H1 (cell line): ENCODE measurements around the gene NCOA1. TPM values are rescaled to one million over a fixed set of nuclear protein-coding genes. Genes with fewer than 3 reads are reported as not detected.

Experiments used
- CTCF ChIA-PET: fragments of 300-600 bp; sonication (Branson Sonifier 250); formaldehyde crosslinking; loops from one replicate; lab custom pipeline; 2021; ENCODE audit not compliant: partially characterized antibody; lab: Charles Lee
- POLR2A ChIA-PET: fragments of 300-600 bp; sonication (Branson Sonifier 250); formaldehyde crosslinking; loops from one replicate; lab custom pipeline; 2021; ENCODE audit warnings: inconsistent platforms; ENCODE audit not compliant: partially characterized antibody; lab: Charles Lee
- DNase-seq, 2 experiments: peaks; one replicate each; pipeline versions ENCODE4 v3.0.0 to v3.0.0-alpha.2; 2010 to 2022; ENCODE audit warnings: low spot score in 2 of 2, low read depth in 1 of 2, mixed read lengths in 1 of 2
- FAIRE-seq: peaks from 2 replicates; lab custom pipeline; 2011; peaks lifted over from hg19 to GRCh38; lab: Jason Lieb, UNC
- H2AFZ ChIP-seq: 2 replicates; pipeline ENCODE4 v1.8.1; 2012; ENCODE audit warnings: low read length, inconsistent platforms
- H2AK5ac ChIP-seq: 2 replicates; pipeline ENCODE4 v1.6.1; 2013; ENCODE audit warnings: low read depth, low read length
- H2BK120ac ChIP-seq: replicated peaks from 2 replicates; pipeline ENCODE3; 2013; ENCODE audit warnings: low read depth, low read length, inconsistent platforms
- H2BK12ac ChIP-seq: 2 replicates; pipeline ENCODE4 v1.6.1; 2013; ENCODE audit warnings: low read depth, low read length
- H2BK15ac ChIP-seq: 2 replicates; pipeline ENCODE4 v1.6.1; 2013; ENCODE audit warnings: low read length
- H2BK20ac ChIP-seq: 2 replicates; pipeline ENCODE4 v1.6.1; 2013; ENCODE audit warnings: low read length
- H2BK5ac ChIP-seq: 2 replicates; pipeline ENCODE4 v1.6.1; 2013; ENCODE audit warnings: low read depth, low read length
- H3K14ac ChIP-seq: 2 replicates; pipeline ENCODE4 v1.6.1; 2013; ENCODE audit warnings: inconsistent platforms; ENCODE audit not compliant: insufficient read length
- H3K18ac ChIP-seq: 2 replicates; pipeline ENCODE4 v1.6.1; 2013; ENCODE audit warnings: low read length; ENCODE audit errors: extremely low read depth
- H3K23ac ChIP-seq: 2 replicates; pipeline ENCODE4 v1.6.1; 2013; ENCODE audit warnings: inconsistent platforms; ENCODE audit not compliant: insufficient read length
- H3K23me2 ChIP-seq: 2 replicates; pipeline ENCODE4 v1.6.1; 2013; ENCODE audit warnings: low read depth, low read length
- H3K27ac ChIP-seq: 2 replicates; pipeline ENCODE4 v1.6.1; 2011; ENCODE audit warnings: low read depth, low read length, inconsistent platforms
- H3K27me3 ChIP-seq, 4 experiments: replicated peaks in 1 of 4; 1 replicate in 1 of 4; 2 replicates in 3 of 4; pipeline versions ENCODE4 v1.6.1 to v1.8.1; 2011 to 2013; ENCODE audit warnings: low read length in 3 of 4, mild to moderate bottlenecking in 3 of 4, inconsistent platforms in 2 of 4, mixed read lengths in 2 of 4, moderate library complexity in 1 of 4; ENCODE audit not compliant: control insufficient read depth in 3 of 4, insufficient read depth in 3 of 4; ENCODE audit errors: extremely low read depth in 1 of 4
- H3K36me3 ChIP-seq, 4 experiments: 2 replicates each; pipeline versions ENCODE4 v1.6.1 to v1.8.1; 2011 to 2013; ENCODE audit warnings: mild to moderate bottlenecking in 4 of 4, low read length in 3 of 4, moderate library complexity in 2 of 4, control low read depth in 1 of 4, inconsistent platforms in 1 of 4; ENCODE audit not compliant: insufficient read depth in 4 of 4, control insufficient read depth in 2 of 4
- H3K4ac ChIP-seq: replicated peaks from 2 replicates; pipeline ENCODE3; 2013; ENCODE audit warnings: low read length, low read depth, mixed read lengths, inconsistent platforms; ENCODE audit not compliant: insufficient read length
- H3K4me1 ChIP-seq, 4 experiments: replicated peaks in 1 of 4; 1 replicate in 1 of 4; 2 replicates in 3 of 4; pipeline versions ENCODE4 v1.6.1 to v1.8.1; 2011 to 2013; ENCODE audit warnings: low read length in 3 of 4, inconsistent platforms in 2 of 4, mixed read lengths in 1 of 4; ENCODE audit not compliant: insufficient read depth in 4 of 4, control insufficient read depth in 3 of 4
- H3K4me2 ChIP-seq, 2 experiments: 2 replicates each; pipeline versions ENCODE4 v1.6.1 to v1.8.1; 2011 to 2013; ENCODE audit warnings: low read depth in 2 of 2, low read length in 2 of 2, control low read depth in 1 of 2, inconsistent platforms in 1 of 2, mild to moderate bottlenecking in 1 of 2; ENCODE audit not compliant: insufficient read depth in 1 of 2
- H3K4me3 ChIP-seq, 4 experiments: fragments of 200-600, 300-600 bp in 1 of 4; sonication (generic), shearing (Covaris generic), sonication (Bioruptor Twin) in 1 of 4; 2 replicates each; pipeline versions ENCODE4 v1.5.1 to v1.8.1; 2011 to 2016; ENCODE audit warnings: low read length in 4 of 4, low read depth in 3 of 4, control low read depth in 2 of 4, inconsistent platforms in 2 of 4, mild to moderate bottlenecking in 2 of 4, mixed read lengths in 1 of 4, moderate library complexity in 1 of 4; ENCODE audit not compliant: insufficient read depth in 2 of 4; ENCODE audit errors: extremely low read depth in 1 of 4
- H3K56ac ChIP-seq: replicated peaks from 2 replicates; pipeline ENCODE3; 2013; ENCODE audit warnings: low read depth, mild to moderate bottlenecking, mixed read lengths, low read length, inconsistent platforms; ENCODE audit not compliant: insufficient read length
- H3K79me1 ChIP-seq: 2 replicates; pipeline ENCODE4 v1.6.1; 2013; ENCODE audit warnings: low read depth, low read length, control low read depth
- H3K79me2 ChIP-seq, 2 experiments: 2 replicates each; pipeline versions ENCODE4 v1.6.1 to v1.8.1; 2012 to 2013; ENCODE audit warnings: low read length in 2 of 2, mild to moderate bottlenecking in 2 of 2, inconsistent platforms in 1 of 2; ENCODE audit not compliant: insufficient read depth in 2 of 2, control insufficient read depth in 1 of 2
- H3K9ac ChIP-seq, 4 experiments: replicated peaks in 1 of 4; 1 replicate in 1 of 4; 2 replicates in 3 of 4; pipeline versions ENCODE4 v1.6.1 to v1.8.1; 2011 to 2013; ENCODE audit warnings: low read depth in 3 of 4, low read length in 3 of 4, control low read depth in 2 of 4, mild to moderate bottlenecking in 2 of 4, moderate library complexity in 2 of 4, inconsistent platforms in 1 of 4; ENCODE audit errors: extremely low read depth in 1 of 4
- H3K9me3 ChIP-seq, 2 experiments: 2 replicates each; pipeline versions ENCODE4 v1.6.1 to v1.8.1; 2012 to 2013; ENCODE audit warnings: mild to moderate bottlenecking in 2 of 2, moderate library complexity in 2 of 2, control low read depth in 1 of 2, inconsistent platforms in 1 of 2, low read depth in 1 of 2, low read length in 1 of 2, mixed read lengths in 1 of 2; ENCODE audit not compliant: insufficient read depth in 2 of 2
- H4K20me1 ChIP-seq, 2 experiments: replicated peaks in 1 of 2; 2 replicates each; pipeline versions ENCODE3 to v1.8.1; 2011 to 2013; ENCODE audit warnings: inconsistent platforms in 2 of 2, low read length in 2 of 2, mild to moderate bottlenecking in 1 of 2; ENCODE audit not compliant: insufficient read depth in 2 of 2, control insufficient read depth in 1 of 2
- H4K5ac ChIP-seq: 2 replicates; pipeline ENCODE4 v1.6.1; 2013; ENCODE audit warnings: low read length, low read depth, mixed read lengths, inconsistent platforms; ENCODE audit not compliant: insufficient read length
- H4K8ac ChIP-seq: 2 replicates; pipeline ENCODE4 v1.8.0; 2013; ENCODE audit warnings: mild to moderate bottlenecking, moderate library complexity, low read length, inconsistent platforms; ENCODE audit not compliant: insufficient read depth; ENCODE audit errors: extremely low read depth
- H4K91ac ChIP-seq: replicated peaks from 2 replicates; pipeline ENCODE3; 2013; ENCODE audit warnings: low read length, mixed read lengths, inconsistent platforms; ENCODE audit not compliant: insufficient read length
- BACH1 ChIP-seq: IDR thresholded peaks from 2 replicates; pipeline ENCODE4 v1.6.1; 2012; ENCODE audit warnings: low read length, improper control_type of control experiment
- BCL11A ChIP-seq, 2 experiments: IDR thresholded peaks; one replicate each; pipeline ENCODE4 v1.6.1; 2011; ENCODE audit warnings: low read depth in 2 of 2, low read length in 2 of 2, mild to moderate bottlenecking in 2 of 2
- BRCA1 ChIP-seq: IDR thresholded peaks from 2 replicates; pipeline ENCODE4 v1.6.1; 2012; ENCODE audit warnings: low read depth, low read length, improper control_type of control experiment
- CBX8 ChIP-seq: fragments of 300-800, 300-1000 bp; sonication (generic); IDR thresholded peaks from 2 replicates; pipeline ENCODE4 v1.7.1; 2016; ENCODE audit warnings: low read depth, low read length, borderline replicate concordance
- EZH2 ChIP-seq: fragments of 200-600 bp; sonication (generic); IDR thresholded peaks from 2 replicates; pipeline ENCODE4 v1.7.1; 2012; ENCODE audit warnings: low read depth, mild to moderate bottlenecking, moderate library complexity, low read length, inconsistent platforms; ENCODE audit not compliant: severe bottlenecking
- GABPA ChIP-seq: IDR thresholded peaks from 2 replicates; pipeline ENCODE4 v1.6.1; 2011; ENCODE audit warnings: mild to moderate bottlenecking, low read length, moderate library complexity, borderline replicate concordance; ENCODE audit not compliant: insufficient read depth
- NRF1 ChIP-seq: IDR thresholded peaks from 2 replicates; pipeline ENCODE4 v1.6.1; 2011; ENCODE audit warnings: mild to moderate bottlenecking, low read depth, low read length, improper control_type of control experiment
- POU5F1 ChIP-seq: IDR thresholded peaks from 2 replicates; pipeline ENCODE4 v1.6.1; 2011; ENCODE audit warnings: low read depth, mild to moderate bottlenecking, low read length, moderate library complexity
- SIN3A ChIP-seq, 2 experiments: IDR thresholded peaks in 1 of 2; conservative IDR thresholded peaks in 1 of 2; 2 replicates each; pipeline ENCODE4 v1.6.1; 2011 to 2012; ENCODE audit warnings: low read length in 2 of 2, improper control_type of control experiment in 1 of 2, low read depth in 1 of 2, mild to moderate bottlenecking in 1 of 2
- SIRT6 ChIP-seq: IDR thresholded peaks from one replicate; pipeline ENCODE4 v1.7.1; 2012; ENCODE audit warnings: low read length, inconsistent platforms
- TAF1 ChIP-seq: IDR thresholded peaks from 2 replicates; pipeline ENCODE4 v1.6.1; 2011; ENCODE audit warnings: mild to moderate bottlenecking, low read depth, low read length
- YY1 ChIP-seq: IDR thresholded peaks from 2 replicates; pipeline ENCODE4 v1.6.1; 2011; ENCODE audit warnings: low read depth, mild to moderate bottlenecking, low read length
- WGBS, 2 experiments: shearing (Covaris generic) in 1 of 2; methylation state at CpG; one replicate each; pipeline versions ENCODE4 v1.1.6 to v1.1.7; 2013 to 2015; ENCODE audit warnings: low lambda C conversion rate in 2 of 2, mixed read lengths in 2 of 2, inconsistent platforms in 1 of 2, low coverage in 1 of 2, missing lambda C conversion rate in 1 of 2; ENCODE audit not compliant: insufficient replicate concordance in 2 of 2, insufficient coverage in 1 of 2, insufficient read length in 1 of 2; ENCODE audit errors: extremely low coverage in 1 of 2, missing lambda C conversion rate in 1 of 2; 5-methylcytosine and 5-hydroxymethylcytosine counted together
- polyA plus RNA-seq, 7 experiments: library from polyadenylated mRNA; depleted of rRNA in 3 of 7; stranded (reverse) in 5 of 7; unstranded in 2 of 7; fragments of >200 nt in 5 of 7; fragments of 200-250 nt in 2 of 7; gene quantifications; 1 replicate in 5 of 7; 2 replicates in 1 of 7; 4 replicates in 1 of 7; pipeline versions ENCODE4 v1.2.1 to v1.2.3, GENCODE V29; 2011 to 2013; ENCODE audit warnings: missing spikeins in 2 of 7, mixed read lengths in 2 of 7
- total RNA-seq: library from RNA; stranded (reverse); fragmentation: NEBNext Ultra II Directional; extraction: Animal tissue kit (Norgen Biotek cat#: 25700); gene quantifications from 2 replicates; pipeline ENCODE4 v1.2.1, GENCODE V29; 2021
- TF ChIP-seq, protein P1 (sequence below): IDR thresholded peaks from 2 replicates; pipeline ENCODE4 v1.6.1; 2011; ENCODE audit warnings: low read length, improper control_type of control experiment

The NCOA1 gene
- total and polyA plus RNA-seq, 2 of the 8 experiments (the other 6 are each of a cell fraction or from before 2014, with no cell fraction given): 12.8 to 17.9 TPM

DNA sequence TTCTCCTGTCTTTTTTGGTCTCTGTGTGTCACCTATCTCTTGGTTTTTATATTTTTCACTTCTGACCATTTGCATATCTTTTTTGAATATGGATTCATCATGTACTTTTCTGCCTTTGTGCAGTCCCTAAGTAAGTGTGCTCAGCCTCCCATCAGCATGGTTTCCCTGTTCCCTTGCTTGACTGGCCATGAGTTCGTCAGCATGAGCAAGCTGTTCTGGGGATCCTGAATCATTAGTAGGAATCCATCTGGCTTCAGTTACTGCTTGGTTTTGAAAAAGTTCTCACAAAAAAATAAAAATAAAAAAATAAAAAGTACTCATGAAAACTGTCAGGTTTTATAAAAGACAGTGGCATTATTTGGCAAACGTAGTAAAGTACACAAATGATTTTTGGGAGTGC, 144.1 kb downstream of the NCOA1 start:
- H3K27ac ChIP-seq: no peak overlapping the region
- no peak overlapping the region for H4K8ac ChIP-seq
- no peaks in the 10 kb centered on the region for H3K27me3 ChIP-seq
- H3K14ac ChIP-seq: no peak overlapping the region
- H2BK15ac ChIP-seq: no peak overlapping the region
- CTCF ChIA-PET: interaction anchor here (0.6 kb wide), 1 partner anchor 113 kb away, joined by 4 read pairs; no protein-coding TSS in a partner anchor
- no peak overlapping the region for H2BK20ac ChIP-seq
- no peak overlapping the region for H2AK5ac ChIP-seq
- H2BK5ac ChIP-seq: no peak overlapping the region
- peaks cover 0 to 2% of the 10 kb centered on the region in 2 experiments for H4K20me1 ChIP-seq
- H3K18ac ChIP-seq: no peak overlapping the region
- no peak overlapping the region for H3K4me2 ChIP-seq
- H3K4me3 ChIP-seq: no peak overlapping the region
- H2BK12ac ChIP-seq: no peak overlapping the region
- H3K9ac ChIP-seq: no peak overlapping the region
- no peak overlapping the region for H2AFZ ChIP-seq
- H3K79me2 ChIP-seq: no peaks in the 10 kb centered on the region
- no peak overlapping the region for H4K91ac ChIP-seq
- no peaks in the 10 kb centered on the region for H3K9me3 ChIP-seq
- no peaks in the 10 kb centered on the region for H3K4me1 ChIP-seq
- no peak overlapping the region for H3K56ac ChIP-seq
- 88% methylated on average over 2 of the region's 2 CpGs; no CpG with 5 or more reads in 1 of the 2 experiments for WGBS, 2 experiments
- H3K4ac ChIP-seq: no peak overlapping the region
- no peak for FAIRE-seq
- H2BK120ac ChIP-seq: no peak overlapping the region
- no peaks in the 10 kb centered on the region for H3K36me3 ChIP-seq
- H4K5ac ChIP-seq: no peak overlapping the region
- no peak for DNase-seq
- H3K79me1 ChIP-seq: no peaks in the 10 kb centered on the region
- no peaks in the 10 kb centered on the region for H3K23me2 ChIP-seq
- POLR2A ChIA-PET: interaction anchor here (0.6 kb wide), 1 partner anchor 10 kb away, joined by 3 read pairs; no protein-coding TSS in a partner anchor
- no peak overlapping the region for H3K23ac ChIP-seq
- TF ChIP-seq BACH1: no peak
- TF ChIP-seq SIN3A (conservative IDR thresholded peaks at IDR 0.05 in 1 of 2, IDR thresholded peaks at IDR 0.05 in 1 of 2; ENCODE audit: low read depth in 1 of 2, low read length in 2 of 2): no peak
- no peak for TF ChIP-seq NRF1
- no peak for TF ChIP-seq POU5F1
- TF ChIP-seq TAF1: no peak
- TF ChIP-seq SIRT6: no peak
- TF ChIP-seq BRCA1: no peak
- no peak for TF ChIP-seq CBX8
- TF ChIP-seq, protein P1, sequence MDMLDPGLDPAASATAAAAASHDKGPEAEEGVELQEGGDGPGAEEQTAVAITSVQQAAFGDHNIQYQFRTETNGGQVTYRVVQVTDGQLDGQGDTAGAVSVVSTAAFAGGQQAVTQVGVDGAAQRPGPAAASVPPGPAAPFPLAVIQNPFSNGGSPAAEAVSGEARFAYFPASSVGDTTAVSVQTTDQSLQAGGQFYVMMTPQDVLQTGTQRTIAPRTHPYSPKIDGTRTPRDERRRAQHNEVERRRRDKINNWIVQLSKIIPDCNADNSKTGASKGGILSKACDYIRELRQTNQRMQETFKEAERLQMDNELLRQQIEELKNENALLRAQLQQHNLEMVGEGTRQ: no peak
- no peak for TF ChIP-seq GABPA
- TF ChIP-seq BCL11A (IDR thresholded peaks at IDR 0.05; ENCODE audit: low read depth in 2 of 2, low read length in 2 of 2): no peak
- no peak for TF ChIP-seq EZH2
- no peak for TF ChIP-seq YY1
